SK-N-SH (cell line): ENCODE measurements around the gene ATP1A4. TPM values are rescaled to one million over a fixed set of nuclear protein-coding genes. Genes with fewer than 3 reads are reported as not detected.

Experiments
- CTCF ChIA-PET: fragments of 300-600, 350-600 bp; formaldehyde crosslinking; extraction: SDS; loops from one replicate; lab custom pipeline; 2021; lab: Yijun Ruan, JAX
- POLR2A ChIA-PET: fragments of 350-600 bp; sonication (Branson Sonifier 250); formaldehyde crosslinking; extraction: SDS; loops from one replicate; lab custom pipeline; 2020; ENCODE audit warnings: antibody characterized with exemption, inconsistent platforms; lab: Yijun Ruan, JAX
- DNase-seq: peaks from one replicate; pipeline ENCODE4 v3.0.0; 2012
- H2AFZ ChIP-seq: fragments of 200-600 bp; sonication (generic); 2 replicates; pipeline ENCODE4 v1.8.1; 2016; ENCODE audit warnings: antibody characterized with exemption, mild to moderate bottlenecking, low read depth
- H3F3A ChIP-seq: fragments of 200-600 bp; sonication (generic); replicated peaks from 2 replicates; pipeline ENCODE3; 2016; ENCODE audit warnings: antibody characterized with exemption, mild to moderate bottlenecking; ENCODE audit not compliant: insufficient read depth
- H3K27ac ChIP-seq, 2 experiments: fragments of 200-500 bp in 1 of 2; fragments of 200-600 bp in 1 of 2; sonication (Bioruptor generic) in 1 of 2; sonication (generic), shearing (Covaris generic) in 1 of 2; 2 replicates each; pipeline versions ENCODE4 v1.5.1 to v1.6.1; 2014 to 2016; ENCODE audit warnings: low read depth in 2 of 2, inconsistent platforms in 1 of 2, low read length in 1 of 2, mild to moderate bottlenecking in 1 of 2, mixed read lengths in 1 of 2
- H3K27me3 ChIP-seq: fragments of 200-600 bp; sonication (generic), shearing (Covaris generic); 2 replicates; pipeline ENCODE4 v1.6.1; 2016; ENCODE audit warnings: mixed run types; ENCODE audit not compliant: insufficient read depth
- H3K36me3 ChIP-seq, 2 experiments: fragments of 200-500 bp in 1 of 2; fragments of 200-600 bp in 1 of 2; sonication (Bioruptor generic) in 1 of 2; sonication (generic) in 1 of 2; replicated peaks in 1 of 2; 2 replicates each; pipeline versions ENCODE3 to v1.5.1; 2014 to 2016; ENCODE audit warnings: low read length in 1 of 2, mild to moderate bottlenecking in 1 of 2; ENCODE audit not compliant: insufficient read depth in 2 of 2, control insufficient read depth in 1 of 2
- H3K4me1 ChIP-seq, 2 experiments: fragments of 200-500 bp in 1 of 2; fragments of 200-600 bp in 1 of 2; sonication (Bioruptor generic) in 1 of 2; sonication (generic), shearing (Covaris generic) in 1 of 2; 2 replicates each; pipeline versions ENCODE4 v1.5.1 to v1.6.1; 2014 to 2016; ENCODE audit warnings: low read depth in 1 of 2, low read length in 1 of 2, mixed run types in 1 of 2; ENCODE audit not compliant: insufficient read depth in 2 of 2, control insufficient read depth in 1 of 2
- H3K4me2 ChIP-seq: fragments of 200-600 bp; sonication (generic), shearing (Covaris generic); 2 replicates; pipeline ENCODE4 v1.6.1; 2017; ENCODE audit warnings: mixed run types
- H3K4me3 ChIP-seq, 2 experiments: fragments of 200-500 bp in 1 of 2; fragments of 200-600 bp in 1 of 2; sonication (Bioruptor generic) in 1 of 2; sonication (generic), shearing (Covaris generic) in 1 of 2; 2 replicates each; pipeline versions ENCODE4 v1.5.1 to v1.8.1; 2014 to 2016; ENCODE audit warnings: low read depth in 2 of 2, inconsistent platforms in 1 of 2, low read length in 1 of 2, mild to moderate bottlenecking in 1 of 2, mixed read lengths in 1 of 2, moderate library complexity in 1 of 2
- H3K79me2 ChIP-seq: fragments of 200-600 bp; sonication (generic); 2 replicates; pipeline ENCODE4 v1.8.1; 2017; ENCODE audit warnings: mild to moderate bottlenecking; ENCODE audit not compliant: insufficient read depth
- H3K9ac ChIP-seq: fragments of 200-600 bp; sonication (generic); 2 replicates; pipeline ENCODE4 v1.6.1; 2017; ENCODE audit warnings: mixed run types
- H3K9me2 ChIP-seq: fragments of 200-600 bp; sonication (generic); 2 replicates; pipeline ENCODE4 v1.6.1; 2017; ENCODE audit warnings: mixed run types
- H3K9me3 ChIP-seq: fragments of 200-600 bp; sonication (generic); 2 replicates; pipeline ENCODE4 v1.6.1; 2017; ENCODE audit warnings: mixed run types, mild to moderate bottlenecking, moderate library complexity
- H4K20me1 ChIP-seq: fragments of 200-600 bp; sonication (generic); 2 replicates; pipeline ENCODE4 v1.6.1; 2017; ENCODE audit warnings: mild to moderate bottlenecking, mixed run types; ENCODE audit not compliant: insufficient read depth
- EP300 ChIP-seq, 2 experiments: IDR thresholded peaks; 2 replicates each; pipeline versions ENCODE4 v1.4.0 to v1.6.1; 2012; ENCODE audit warnings: borderline replicate concordance in 1 of 2, low read depth in 1 of 2, low read length in 1 of 2
- FOXJ3 ChIP-seq: sonication (generic); formaldehyde crosslinking; IDR thresholded peaks from 2 replicates; pipeline ENCODE4 v1.5.1; 2020; ENCODE audit warnings: mild to moderate bottlenecking, missing genetic modification reagents
- GATA2 ChIP-seq: sonication (generic); formaldehyde crosslinking; IDR thresholded peaks from 2 replicates; pipeline ENCODE4 v1.5.0; 2020; ENCODE audit warnings: mild to moderate bottlenecking, missing genetic modification reagents
- JUND ChIP-seq: IDR thresholded peaks from 2 replicates; pipeline ENCODE4 v1.4.0; 2012
- MEF2A ChIP-seq: IDR thresholded peaks from 2 replicates; pipeline ENCODE4 v1.4.0; 2012; ENCODE audit warnings: low read depth, borderline replicate concordance
- NFIC ChIP-seq: IDR thresholded peaks from 2 replicates; pipeline ENCODE4 v1.4.0; 2012; ENCODE audit warnings: borderline replicate concordance
- RCOR1 ChIP-seq: fragments of 150-350 bp; IDR thresholded peaks from 2 replicates; pipeline ENCODE4 v1.6.1; 2017; ENCODE audit warnings: antibody characterized with exemption, low read length
- TAF1 ChIP-seq: IDR thresholded peaks from 2 replicates; pipeline ENCODE4 v1.6.1; 2012; ENCODE audit warnings: low read depth, mild to moderate bottlenecking, low read length, moderate library complexity, borderline replicate concordance
- TCF12 ChIP-seq: IDR thresholded peaks from 2 replicates; pipeline ENCODE4 v1.4.0; 2012
- TEAD4 ChIP-seq: IDR thresholded peaks from 2 replicates; pipeline ENCODE4 v1.4.0; 2012; ENCODE audit warnings: mild to moderate bottlenecking, borderline replicate concordance; ENCODE audit not compliant: insufficient read depth
- WGBS: methylation state at CpG from one replicate; pipeline ENCODE4 v1.1.6; 2017; ENCODE audit warnings: low lambda C conversion rate; 5-methylcytosine and 5-hydroxymethylcytosine counted together
- polyA plus RNA-seq, 3 experiments: library from polyadenylated mRNA; depleted of rRNA; stranded (reverse); fragments of >200 nt; gene quantifications; 2 replicates each; pipeline ENCODE4 v1.2.3, GENCODE V29; 2012
- TF ChIP-seq, protein P1 (sequence below): IDR thresholded peaks from 2 replicates; pipeline ENCODE4; 2012
- TF ChIP-seq, protein P2 (sequence below): fragments of 150-350 bp; IDR thresholded peaks from 2 replicates; pipeline ENCODE4 v1.6.1; 2016; ENCODE audit warnings: mild to moderate bottlenecking, low read depth, low read length
- TF ChIP-seq, protein P3 (sequence below): fragments of 150-350 bp; IDR thresholded peaks from 2 replicates; pipeline ENCODE4 v1.6.1; 2017; ENCODE audit warnings: antibody characterized with exemption, low read length, low read depth, borderline replicate concordance
- TF ChIP-seq, protein P4 (sequence below): fragments of 200-600 bp; sonication (generic); IDR thresholded peaks from 2 replicates; pipeline ENCODE4 v1.6.1; 2017; ENCODE audit warnings: antibody characterized with exemption, mild to moderate bottlenecking, moderate library complexity
- TF ChIP-seq, protein P5 (sequence below): IDR thresholded peaks from 2 replicates; pipeline ENCODE4 v1.6.1; 2012; ENCODE audit warnings: mild to moderate bottlenecking, low read depth, low read length, moderate library complexity
- TF ChIP-seq, protein P6 (sequence below): IDR thresholded peaks from 2 replicates; pipeline ENCODE4 v1.4.0; 2012; ENCODE audit warnings: low read depth, borderline replicate concordance

The ATP1A4 gene
- polyA plus RNA-seq, 1 of the 3 experiments (the other 2 are of a cell fraction) = not detected

DNA sequence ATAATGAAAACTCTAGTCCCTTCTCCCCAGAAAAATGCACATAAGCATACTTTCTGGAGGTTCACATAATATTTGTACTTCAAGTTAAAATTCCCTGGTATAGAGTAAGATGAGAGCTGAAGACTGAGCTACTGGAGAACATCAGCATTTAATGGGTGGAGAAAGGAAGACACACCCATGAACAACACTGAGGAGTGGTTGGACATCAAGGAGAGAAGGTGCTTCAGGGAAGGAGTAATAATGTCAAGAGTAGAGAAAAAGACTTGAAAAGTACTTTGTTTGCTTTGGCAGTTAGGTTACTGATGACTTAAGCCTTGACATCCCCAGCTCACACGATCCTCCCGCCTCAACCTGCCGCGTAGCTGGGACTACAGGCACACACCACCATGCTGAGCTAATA is 75.6 kb downstream of the ATP1A4 start:
- TF ChIP-seq, protein P1, sequence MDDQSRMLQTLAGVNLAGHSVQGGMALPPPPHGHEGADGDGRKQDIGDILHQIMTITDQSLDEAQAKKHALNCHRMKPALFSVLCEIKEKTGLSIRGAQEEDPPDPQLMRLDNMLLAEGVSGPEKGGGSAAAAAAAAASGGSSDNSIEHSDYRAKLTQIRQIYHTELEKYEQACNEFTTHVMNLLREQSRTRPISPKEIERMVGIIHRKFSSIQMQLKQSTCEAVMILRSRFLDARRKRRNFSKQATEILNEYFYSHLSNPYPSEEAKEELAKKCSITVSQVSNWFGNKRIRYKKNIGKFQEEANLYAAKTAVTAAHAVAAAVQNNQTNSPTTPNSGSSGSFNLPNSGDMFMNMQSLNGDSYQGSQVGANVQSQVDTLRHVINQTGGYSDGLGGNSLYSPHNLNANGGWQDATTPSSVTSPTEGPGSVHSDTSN = no peak
- TF ChIP-seq MEF2A = no peak
- TF ChIP-seq, protein P2, sequence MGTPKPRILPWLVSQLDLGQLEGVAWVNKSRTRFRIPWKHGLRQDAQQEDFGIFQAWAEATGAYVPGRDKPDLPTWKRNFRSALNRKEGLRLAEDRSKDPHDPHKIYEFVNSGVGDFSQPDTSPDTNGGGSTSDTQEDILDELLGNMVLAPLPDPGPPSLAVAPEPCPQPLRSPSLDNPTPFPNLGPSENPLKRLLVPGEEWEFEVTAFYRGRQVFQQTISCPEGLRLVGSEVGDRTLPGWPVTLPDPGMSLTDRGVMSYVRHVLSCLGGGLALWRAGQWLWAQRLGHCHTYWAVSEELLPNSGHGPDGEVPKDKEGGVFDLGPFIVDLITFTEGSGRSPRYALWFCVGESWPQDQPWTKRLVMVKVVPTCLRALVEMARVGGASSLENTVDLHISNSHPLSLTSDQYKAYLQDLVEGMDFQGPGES = no peak
- no peak for TF ChIP-seq TEAD4
- TF ChIP-seq, protein P3, sequence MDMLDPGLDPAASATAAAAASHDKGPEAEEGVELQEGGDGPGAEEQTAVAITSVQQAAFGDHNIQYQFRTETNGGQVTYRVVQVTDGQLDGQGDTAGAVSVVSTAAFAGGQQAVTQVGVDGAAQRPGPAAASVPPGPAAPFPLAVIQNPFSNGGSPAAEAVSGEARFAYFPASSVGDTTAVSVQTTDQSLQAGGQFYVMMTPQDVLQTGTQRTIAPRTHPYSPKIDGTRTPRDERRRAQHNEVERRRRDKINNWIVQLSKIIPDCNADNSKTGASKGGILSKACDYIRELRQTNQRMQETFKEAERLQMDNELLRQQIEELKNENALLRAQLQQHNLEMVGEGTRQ = no peak
- TF ChIP-seq, protein P4, sequence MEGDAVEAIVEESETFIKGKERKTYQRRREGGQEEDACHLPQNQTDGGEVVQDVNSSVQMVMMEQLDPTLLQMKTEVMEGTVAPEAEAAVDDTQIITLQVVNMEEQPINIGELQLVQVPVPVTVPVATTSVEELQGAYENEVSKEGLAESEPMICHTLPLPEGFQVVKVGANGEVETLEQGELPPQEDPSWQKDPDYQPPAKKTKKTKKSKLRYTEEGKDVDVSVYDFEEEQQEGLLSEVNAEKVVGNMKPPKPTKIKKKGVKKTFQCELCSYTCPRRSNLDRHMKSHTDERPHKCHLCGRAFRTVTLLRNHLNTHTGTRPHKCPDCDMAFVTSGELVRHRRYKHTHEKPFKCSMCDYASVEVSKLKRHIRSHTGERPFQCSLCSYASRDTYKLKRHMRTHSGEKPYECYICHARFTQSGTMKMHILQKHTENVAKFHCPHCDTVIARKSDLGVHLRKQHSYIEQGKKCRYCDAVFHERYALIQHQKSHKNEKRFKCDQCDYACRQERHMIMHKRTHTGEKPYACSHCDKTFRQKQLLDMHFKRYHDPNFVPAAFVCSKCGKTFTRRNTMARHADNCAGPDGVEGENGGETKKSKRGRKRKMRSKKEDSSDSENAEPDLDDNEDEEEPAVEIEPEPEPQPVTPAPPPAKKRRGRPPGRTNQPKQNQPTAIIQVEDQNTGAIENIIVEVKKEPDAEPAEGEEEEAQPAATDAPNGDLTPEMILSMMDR = no peak
- TF ChIP-seq TAF1 = no peak
- no peak for TF ChIP-seq EP300 (IDR thresholded peaks at IDR 0.05; ENCODE audit: borderline replicate concordance in 1 of 2, low read depth in 1 of 2, low read length in 1 of 2)
- TF ChIP-seq, protein P5, sequence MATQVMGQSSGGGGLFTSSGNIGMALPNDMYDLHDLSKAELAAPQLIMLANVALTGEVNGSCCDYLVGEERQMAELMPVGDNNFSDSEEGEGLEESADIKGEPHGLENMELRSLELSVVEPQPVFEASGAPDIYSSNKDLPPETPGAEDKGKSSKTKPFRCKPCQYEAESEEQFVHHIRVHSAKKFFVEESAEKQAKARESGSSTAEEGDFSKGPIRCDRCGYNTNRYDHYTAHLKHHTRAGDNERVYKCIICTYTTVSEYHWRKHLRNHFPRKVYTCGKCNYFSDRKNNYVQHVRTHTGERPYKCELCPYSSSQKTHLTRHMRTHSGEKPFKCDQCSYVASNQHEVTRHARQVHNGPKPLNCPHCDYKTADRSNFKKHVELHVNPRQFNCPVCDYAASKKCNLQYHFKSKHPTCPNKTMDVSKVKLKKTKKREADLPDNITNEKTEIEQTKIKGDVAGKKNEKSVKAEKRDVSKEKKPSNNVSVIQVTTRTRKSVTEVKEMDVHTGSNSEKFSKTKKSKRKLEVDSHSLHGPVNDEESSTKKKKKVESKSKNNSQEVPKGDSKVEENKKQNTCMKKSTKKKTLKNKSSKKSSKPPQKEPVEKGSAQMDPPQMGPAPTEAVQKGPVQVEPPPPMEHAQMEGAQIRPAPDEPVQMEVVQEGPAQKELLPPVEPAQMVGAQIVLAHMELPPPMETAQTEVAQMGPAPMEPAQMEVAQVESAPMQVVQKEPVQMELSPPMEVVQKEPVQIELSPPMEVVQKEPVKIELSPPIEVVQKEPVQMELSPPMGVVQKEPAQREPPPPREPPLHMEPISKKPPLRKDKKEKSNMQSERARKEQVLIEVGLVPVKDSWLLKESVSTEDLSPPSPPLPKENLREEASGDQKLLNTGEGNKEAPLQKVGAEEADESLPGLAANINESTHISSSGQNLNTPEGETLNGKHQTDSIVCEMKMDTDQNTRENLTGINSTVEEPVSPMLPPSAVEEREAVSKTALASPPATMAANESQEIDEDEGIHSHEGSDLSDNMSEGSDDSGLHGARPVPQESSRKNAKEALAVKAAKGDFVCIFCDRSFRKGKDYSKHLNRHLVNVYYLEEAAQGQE = no peak
- no peak for TF ChIP-seq RCOR1
- TF ChIP-seq NFIC = no peak
- TF ChIP-seq JUND = no peak
- no peak for TF ChIP-seq TCF12
- TF ChIP-seq, protein P6, sequence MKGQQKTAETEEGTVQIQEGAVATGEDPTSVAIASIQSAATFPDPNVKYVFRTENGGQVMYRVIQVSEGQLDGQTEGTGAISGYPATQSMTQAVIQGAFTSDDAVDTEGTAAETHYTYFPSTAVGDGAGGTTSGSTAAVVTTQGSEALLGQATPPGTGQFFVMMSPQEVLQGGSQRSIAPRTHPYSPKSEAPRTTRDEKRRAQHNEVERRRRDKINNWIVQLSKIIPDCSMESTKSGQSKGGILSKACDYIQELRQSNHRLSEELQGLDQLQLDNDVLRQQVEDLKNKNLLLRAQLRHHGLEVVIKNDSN = no peak
- no peak for TF ChIP-seq GATA2 (CRISPR knock-in tag)
- no peak for TF ChIP-seq FOXJ3 (CRISPR knock-in tag)
- H3K9ac ChIP-seq = no peak overlapping the region
- POLR2A ChIA-PET = no interaction called here

More for the DNA sequence above, 75.6 kb downstream of the ATP1A4 start:
- DNase-seq = no peak
- Histone ChIP-seq H3K4me3 (no peak overlapping the region), H3K27ac (no peak overlapping the region), H2AFZ (no peak overlapping the region), H3K27me3 (no peaks in the 10 kb centered on the region), H3K9me2 (no peaks in the 10 kb centered on the region), H3K79me2 (no peaks in the 10 kb centered on the region), H3K4me2 (no peak overlapping the region), H3F3A (no peaks in the 10 kb centered on the region), H3K9me3 (no peaks in the 10 kb centered on the region), H3K4me1 (no peaks in the 10 kb centered on the region), H4K20me1 (no peaks in the 10 kb centered on the region), H3K36me3 (peaks cover 52 to 85% of the 10 kb centered on the region in 2 experiments)
- CTCF ChIA-PET = interaction anchor here (0.8 to 4.8 kb wide), 4 partner anchors 15 to 126 kb away, joined by 3 to 29 read pairs (median 18); no protein-coding TSS in a partner anchor
- 98% methylated on average over 4 of the region's 4 CpGs for WGBS
